Stimulated activated CD4-positive, alpha-beta T cell treated with anti-CD3 and anti-CD28 coated beads, Interleukin-1b, Interleukin-23, amount 100 ng/mL, for 1 hour (primary cell): ENCODE results near the gene UNC119.
"Not testable (repeated sequence)": the region's sequence is repeated elsewhere in the genome, so short reads cannot be mapped to it uniquely, and the experiment has no call there.

Experiments used
- DNase-seq, 2 donors: peaks; one replicate each; pipeline ENCODE4 v3.0.0-alpha.2; 2020; ENCODE audit warnings: low read depth in 2 of 2

The UNC119 gene

DNA sequence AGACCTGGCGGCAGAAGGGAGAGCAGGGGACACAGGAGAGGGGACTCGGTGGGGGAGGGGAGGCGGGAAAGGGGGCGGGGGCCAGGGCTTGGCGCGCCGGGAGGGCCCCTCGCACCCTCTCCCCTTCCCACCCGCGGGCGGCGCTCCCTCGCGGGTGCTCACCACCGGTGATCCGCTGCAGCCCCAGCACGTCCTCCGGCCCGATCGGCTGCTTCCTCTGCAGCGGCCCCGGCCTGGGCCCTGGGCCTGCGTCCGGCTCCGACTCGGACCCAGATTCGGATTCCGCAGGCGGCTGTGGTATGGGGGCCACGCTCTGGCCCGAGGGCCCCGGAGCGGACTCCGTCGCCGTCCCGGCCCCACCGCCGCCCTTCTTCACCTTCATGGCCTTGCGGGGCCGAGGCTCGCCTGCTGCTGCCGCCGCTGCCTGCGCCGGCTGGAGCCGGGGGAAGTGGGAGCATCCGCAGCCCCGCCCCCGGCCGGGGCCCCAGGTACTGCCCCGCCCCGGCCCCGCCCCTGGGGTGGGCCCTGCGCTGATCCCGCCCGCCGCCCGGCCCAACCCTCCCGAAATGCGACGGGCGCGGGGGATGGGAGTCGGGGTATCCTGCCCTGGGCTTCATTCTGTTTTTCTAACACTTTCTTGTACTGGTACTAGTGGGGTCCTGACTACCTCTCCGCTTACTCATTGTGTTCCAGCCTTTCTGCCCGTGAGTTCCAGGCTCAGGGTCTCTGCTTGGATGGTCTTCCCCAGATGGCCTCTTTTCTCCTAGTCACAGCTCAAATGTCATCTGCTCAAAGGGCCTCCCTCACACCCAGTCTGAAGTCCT lies at the start of gene UNC119:
UNC119 (minus strand) TSS at position 449 of the 824 bp plus-strand sequence; CDS start at position 382, 67 bp downstream.
- peak; percentile 56 to 75 for DNase-seq

DNA sequence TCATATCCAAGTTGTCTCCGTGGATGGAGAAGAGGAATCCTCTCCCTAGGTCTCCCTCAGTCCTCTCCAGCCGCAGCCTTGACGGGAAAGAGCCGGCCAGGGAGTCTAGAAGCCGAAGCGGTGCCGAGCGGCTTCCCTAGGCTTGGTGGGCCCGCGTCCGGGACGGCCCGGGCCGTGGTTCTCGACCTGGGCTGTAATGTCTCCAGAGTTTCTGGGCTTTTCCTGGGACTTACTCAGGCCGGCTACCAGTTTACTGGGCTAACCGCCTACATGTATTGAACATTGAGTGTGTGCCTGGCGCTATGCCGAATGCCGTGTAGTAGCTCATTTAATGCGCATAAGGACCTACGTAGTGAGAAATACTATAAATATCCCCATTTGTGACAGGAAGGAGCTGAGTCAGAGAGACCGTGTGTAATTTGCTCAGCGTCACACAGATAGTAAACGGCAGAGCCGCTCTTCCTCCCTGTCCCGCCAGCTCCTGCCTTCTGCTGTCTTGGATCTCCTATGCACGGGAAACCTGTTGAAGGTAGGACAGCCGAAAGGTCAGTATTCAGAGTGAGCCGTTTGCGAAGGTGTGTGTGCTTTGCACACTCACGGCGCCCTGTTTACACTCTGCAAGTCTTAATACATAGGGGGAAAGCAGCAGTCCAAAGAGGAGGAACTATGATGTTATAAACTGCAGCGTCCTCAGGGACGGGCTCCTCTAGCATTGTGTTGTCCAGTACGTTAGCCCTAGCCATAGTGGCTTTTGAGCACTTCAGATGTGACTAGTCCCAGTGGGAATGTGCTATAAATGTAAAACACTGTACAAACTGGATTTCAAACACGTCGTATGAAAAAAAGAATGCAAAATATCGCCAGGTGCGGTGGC lies 47.1 kb upstream of the UNC119 start:
- peak; percentile 18 to 44 for DNase-seq

DNA sequence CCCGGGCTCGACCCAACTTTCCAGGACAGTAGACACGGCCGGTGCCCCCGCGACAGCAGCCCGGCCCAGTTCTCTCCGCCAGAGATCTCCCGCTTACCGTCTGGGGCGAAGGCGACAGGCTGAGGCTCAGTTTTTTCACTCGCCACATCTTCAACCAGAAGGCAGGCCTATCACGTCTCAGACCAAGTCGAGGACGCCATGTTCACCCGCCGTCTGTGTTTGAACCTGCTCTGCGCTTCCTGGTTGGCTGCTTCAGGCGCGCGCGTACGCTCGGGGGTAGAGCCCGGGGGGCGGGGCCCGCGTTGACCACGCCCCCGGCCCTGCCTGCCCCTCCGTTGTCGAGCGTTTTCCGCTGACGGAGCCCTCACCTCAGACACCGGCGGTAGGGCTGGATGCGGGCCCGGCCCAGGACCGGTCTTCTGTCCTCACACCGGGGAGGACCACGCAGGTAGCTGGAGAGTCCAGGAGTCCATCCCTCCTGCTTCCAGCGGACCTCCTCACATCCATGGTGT lies 46.4 kb upstream of the UNC119 start, which contains the start of gene SPAG5:
SPAG5 (minus strand) TSS at position 227 of the 512 bp plus-strand sequence; CDS start at position 148, 79 bp downstream.
- DNase-seq = peak; percentile 89 to 94

DNA sequence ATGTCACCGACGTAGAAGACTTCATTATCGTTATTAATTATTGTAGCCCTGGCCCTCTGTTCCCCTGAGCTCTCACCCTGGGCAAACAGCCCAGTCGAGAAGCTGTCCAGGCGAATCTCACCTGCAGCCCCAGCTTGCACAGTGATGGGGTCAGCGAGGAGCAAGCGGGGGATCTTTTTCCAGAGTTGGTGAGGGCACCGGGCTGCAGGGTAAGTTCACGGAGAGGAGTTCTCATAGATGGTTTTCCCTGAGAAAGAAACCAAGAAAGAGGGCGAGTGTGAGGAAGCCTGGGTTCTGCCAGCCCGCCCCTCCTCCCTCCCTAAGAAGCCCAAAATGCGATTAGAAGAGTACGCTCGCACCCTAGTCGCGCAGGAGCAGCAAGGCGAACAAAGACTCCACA lies 46.0 kb upstream of the UNC119 start:
- DNase-seq = no peak

DNA sequence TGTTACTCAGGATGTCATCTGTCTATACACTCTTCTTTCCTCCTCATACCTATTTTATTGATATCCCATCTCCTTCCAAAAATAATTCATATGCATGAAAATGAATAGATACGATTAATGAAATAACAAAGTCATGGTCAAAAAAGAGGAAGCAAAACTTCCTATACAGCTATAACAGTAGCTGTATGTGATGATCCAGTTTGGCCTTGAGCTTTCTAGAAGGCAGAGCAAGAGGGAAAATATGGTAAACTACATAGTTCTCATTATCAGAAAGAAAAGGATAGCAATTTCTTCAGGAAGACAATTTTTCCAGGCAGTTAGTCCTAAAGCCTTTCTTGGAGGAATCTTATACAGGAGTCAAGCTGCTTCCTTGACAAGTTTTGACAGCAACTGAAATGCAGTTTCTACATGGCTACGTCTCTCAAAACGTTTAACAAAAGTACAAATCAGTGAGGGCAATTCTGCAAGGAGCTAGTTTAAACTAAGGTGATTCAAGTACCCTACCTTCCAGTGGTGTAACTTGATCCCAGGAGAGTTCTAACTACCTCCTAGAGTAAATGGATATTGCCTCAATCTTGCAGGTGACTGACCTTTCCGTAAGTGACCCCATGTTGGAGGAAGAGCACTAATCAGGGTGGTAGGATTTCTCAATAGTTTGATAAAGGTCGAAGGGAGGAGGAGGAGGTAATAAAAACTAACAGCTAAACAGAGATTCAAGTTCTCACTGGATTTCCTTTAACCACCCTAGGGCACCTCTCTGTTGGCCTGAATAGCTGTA lies 45.4 kb upstream of the UNC119 start:
- no peak for DNase-seq

DNA sequence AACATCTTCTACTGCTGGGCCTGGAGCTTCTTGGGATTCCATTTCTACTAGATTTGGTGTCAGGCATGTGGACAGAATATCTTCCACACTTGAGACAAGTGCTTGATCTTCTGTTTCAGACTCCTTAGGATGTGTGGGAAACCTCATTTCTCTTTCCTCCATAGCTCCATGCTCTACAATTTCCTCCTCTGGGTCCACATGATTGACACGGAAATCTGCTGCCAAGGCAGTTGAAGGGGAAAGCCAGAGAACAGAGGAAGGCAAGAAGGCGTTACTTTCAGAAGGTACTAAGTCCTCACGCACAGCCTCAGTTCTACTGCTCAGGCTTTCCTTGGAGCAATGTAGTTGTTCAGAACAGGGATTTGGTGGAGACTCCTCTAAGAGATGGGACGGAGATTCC lies 39.8 kb upstream of the UNC119 start:
- DNase-seq = no peak

DNA sequence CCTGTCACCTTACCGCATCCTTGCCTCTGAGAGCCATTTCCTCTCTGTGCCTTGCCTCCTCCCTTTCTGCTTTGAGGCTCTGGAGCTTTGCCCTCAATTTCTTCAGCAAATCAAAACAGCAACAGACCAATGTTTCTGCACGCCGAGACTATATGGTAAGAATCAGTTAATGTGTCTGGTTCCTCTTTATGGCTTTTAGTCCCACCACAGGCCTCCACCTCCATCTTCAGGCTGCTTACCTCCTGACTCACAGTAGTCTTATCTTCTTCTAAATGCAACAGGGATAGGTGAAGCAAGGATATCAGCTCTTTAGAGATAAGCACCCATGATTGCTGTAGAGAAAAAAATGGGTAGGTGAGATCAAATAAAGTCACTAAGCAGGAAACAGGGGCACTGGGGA lies 33.4 kb upstream of the UNC119 start:
- DNase-seq = no peak

DNA sequence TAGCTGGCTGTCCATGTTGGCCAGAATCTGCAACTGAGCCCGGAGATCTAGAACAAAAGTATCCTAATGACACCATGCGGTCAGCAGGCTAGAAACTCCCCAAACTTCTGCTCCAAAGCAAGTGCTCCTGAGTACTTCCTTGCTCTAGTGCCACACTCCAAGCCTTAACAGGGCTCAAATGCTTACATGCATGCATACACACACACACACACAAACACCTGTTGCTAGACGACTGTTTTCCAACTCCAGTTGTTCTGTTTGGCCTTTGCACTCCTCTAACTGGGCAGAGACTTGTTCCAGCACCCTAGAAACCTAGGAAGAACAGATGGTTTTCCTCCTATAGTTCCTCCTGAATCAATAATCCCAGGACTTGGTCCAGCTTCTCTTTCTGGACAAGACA lies 32.0 kb upstream of the UNC119 start:
- no peak for DNase-seq

DNA sequence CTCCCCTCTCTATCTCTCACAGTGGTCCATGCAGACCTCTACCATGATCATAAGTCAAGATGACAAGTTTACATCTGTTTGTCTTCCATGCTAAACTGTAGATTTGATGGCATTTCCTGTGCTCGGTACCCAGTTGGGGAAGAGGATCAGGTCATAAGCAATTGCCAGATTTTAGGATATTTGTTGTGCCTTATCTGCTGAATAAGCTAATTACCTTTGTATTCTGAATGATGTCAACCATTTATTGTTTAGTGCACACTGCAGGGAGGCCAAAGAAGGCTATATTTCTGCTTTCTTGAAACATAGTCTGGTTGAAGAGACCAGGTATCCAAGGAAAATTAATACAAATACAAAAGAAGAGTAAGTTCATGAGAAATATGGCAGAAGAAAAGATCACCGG lies 30.1 kb upstream of the UNC119 start:
- no peak for DNase-seq

DNA sequence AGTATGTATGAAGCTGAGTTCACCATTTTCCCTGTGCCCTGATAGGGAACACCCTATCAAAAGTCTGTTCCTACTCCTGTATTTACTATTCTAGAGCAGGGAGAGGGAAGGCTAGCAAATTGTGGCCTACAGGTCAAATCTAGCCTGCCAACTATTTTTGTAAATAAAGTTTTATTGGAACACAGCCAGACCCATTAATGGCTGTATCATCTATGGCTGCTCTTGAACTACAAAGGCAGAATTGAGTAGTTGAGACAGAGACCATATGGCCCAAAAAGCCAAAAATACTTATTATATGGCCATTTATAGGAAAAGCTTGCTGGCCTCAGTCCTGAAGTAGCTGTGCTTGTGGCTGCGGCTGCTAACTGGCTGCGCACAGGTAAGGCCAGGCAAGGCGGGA lies 28.5 kb upstream of the UNC119 start:
- DNase-seq = no peak

DNA sequence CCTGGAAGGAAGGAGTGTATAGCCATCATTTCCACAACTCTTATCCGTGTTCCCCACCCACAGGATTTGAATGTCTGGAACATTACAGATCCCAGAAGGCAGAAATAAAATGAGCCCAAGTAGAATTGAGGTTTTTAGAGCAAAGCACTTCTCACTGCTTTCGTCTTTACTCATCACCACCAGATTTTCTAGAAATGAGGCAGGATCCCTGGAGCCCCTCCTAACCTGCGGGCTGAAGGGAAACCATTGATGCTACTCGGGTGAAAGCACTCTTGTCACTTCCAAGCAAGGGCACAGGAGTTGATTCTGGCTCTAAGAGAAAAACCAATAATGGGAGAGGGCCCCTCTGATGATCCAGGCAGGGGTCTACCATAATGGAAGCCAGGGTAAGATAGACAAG lies 27.1 kb upstream of the UNC119 start:
- DNase-seq = no peak

DNA sequence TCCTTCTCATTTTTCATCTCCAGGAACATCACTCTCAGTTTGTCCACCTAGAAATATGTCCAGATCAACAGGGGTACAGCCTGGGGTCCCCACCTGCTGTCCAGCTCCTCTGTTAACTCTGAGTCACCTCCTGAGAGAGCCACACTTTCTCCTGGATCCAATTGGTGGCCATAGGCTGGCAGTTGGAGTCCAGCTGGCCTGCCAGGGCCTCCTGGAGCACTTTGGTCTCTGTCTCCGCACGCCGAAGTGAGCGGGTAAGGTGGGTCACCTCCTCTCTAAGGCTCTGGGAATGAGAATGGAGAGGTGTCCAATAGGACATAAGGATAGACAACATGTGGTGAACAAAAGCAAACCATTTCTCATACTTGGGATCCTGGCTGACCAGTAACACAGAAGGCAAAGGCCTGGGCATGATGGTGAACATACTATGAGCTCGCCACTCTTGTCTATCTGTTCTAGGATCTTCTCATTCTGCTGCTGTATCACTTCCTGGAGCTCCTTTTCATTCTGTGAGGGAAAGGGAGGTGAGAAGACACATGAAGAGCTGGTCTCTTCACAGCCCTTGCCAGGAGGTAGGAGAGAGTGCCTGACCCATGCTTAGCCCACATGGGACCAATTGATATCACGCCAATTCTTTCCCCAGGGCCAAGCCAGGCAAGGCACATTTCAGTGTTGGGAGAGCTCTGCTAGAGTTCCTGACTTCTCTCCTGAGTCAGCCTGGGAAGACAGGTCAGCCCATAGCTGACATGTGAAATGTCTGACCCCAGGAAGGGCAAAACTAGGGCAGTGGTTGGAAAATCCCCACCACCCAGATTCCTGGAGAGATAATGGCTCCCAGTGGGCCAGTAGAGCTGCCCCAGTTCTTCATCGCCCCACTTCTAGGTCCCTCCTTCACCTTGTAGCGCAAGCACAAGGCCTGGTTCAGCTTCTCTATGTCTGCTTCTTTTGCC lies 26.1 kb upstream of the UNC119 start:
- DNase-seq = no peak

DNA sequence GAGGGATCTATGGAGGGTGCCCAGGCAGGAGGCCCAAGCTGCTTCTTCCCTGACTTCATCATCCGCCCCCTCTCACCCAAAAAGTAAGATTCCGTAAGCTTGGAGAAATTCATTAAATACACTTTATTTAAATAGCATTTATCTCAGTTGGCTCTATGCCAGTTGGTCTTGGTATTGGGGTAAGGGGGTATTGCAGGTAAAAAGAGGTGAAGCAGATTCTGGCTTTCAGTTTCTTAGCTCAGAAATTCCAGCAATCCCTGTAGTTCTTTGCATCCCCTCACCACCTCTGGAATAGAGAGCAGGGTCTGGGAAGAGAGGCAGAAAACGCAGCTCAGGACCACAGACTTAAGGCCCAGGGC lies 25.0 kb upstream of the UNC119 start:
- no peak for DNase-seq

DNA sequence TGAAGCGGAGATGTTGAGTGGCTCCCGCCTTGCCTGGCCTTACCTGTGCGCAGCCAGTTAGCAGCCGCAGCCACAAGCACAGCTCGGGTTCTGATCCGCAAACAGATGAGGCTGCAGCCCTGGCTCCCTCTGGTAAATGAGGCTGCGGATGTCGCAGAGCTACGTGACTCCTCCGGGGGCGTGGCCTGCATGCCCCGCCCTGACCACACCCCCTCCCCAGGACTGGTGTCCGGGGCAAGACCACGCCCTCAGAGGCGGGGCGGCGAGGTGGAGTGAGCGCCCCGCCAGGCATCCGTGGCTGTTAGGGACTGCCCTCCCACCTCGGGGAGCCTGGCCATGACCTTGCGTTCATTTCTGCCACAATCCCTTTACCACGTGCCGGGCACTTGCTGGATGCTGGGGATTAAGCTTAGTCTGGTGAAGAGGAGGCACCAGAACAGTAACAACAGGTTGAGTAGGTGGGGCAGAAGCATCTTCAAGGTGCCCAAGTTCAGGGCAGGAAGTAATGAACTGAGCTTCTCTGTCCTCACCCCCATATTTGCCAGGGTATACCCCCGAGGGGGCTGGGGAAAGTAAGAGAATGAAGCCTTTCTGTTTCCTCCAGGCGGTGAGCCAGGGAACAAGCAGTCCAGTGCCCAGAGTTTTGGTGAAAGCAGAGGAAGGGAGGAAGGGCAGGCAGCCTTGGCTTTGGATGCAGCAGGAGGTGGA lies 24.5 kb upstream of the UNC119 start, which contains the start of gene ALDOC:
ALDOC (minus strand) TSS at position 138 of the 708 bp plus-strand sequence. CDS start 1,363 bp downstream, outside the sequence.
- peak; percentile 96 to 99 for DNase-seq

DNA sequence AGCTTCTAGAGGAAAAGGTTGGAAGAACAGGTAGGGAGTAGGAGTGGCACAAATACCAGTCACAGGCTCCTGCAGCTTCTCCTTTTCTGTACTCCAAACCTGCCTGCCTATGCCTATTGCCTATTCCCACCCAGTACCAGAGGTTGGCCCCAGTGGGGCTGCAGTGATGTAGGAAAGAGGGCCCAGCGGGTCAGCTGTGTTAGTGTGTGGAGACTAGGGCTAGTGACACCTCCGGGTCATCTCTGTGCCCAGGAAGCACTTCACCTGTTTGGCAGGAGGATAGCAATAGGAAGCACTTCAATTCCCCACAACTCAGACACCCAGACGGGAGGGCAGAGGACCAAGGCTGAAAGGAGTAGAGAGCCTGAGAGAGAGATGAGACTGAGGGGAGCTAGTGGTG lies 23.6 kb upstream of the UNC119 start:
- not testable (repeated sequence) for DNase-seq

DNA sequence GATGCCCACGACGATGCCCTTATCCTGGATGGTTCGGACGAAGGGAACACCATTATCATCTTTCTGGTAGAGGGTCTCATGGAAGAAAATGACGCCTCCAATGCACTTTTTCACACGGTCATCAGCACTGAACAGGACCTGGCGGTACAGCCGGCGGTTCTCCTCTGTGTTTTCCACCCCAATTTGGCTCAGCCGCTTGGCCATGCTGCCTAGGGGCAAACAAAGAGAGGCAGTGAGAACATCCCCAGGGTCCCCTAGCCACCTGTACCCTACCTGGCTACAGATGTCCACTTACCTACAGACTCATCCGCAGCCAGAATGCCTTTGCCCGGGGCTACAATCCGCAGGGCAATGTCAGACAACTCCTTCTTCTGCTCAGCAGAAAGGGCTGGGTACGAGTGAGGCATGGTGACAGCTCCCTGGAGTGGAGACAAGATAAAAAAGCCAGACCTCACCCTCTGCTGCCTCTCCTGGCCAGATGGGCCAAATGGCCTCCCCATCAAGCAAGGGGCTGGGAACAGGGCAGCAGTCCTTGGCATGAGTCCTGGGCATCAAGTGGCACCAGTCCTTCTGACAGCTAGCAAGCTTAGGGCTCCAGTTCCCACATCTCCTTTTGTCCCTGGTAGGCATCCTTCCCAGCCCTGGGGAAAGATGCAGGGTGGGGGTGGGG lies 22.8 kb upstream of the UNC119 start:
- DNase-seq = no peak

DNA sequence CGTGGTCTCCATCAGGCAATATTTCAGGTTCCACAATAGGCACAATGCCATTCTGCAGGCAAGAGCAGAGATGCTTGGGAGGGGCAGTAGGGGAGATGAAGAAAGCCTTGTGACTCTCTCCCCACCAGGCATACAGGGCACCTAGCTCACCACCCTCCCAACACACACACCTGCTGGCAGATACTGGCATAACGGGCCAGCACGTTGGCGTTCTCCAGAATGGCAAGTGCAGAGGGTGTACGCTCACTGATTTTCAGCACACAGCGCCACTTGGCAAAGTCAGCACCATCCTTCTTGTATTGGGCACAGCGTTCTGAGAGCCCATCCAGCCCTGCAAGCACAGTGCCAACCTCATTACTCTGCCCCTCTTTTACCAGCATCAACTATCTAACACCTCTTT lies 22.1 kb upstream of the UNC119 start:
- no peak for DNase-seq

DNA sequence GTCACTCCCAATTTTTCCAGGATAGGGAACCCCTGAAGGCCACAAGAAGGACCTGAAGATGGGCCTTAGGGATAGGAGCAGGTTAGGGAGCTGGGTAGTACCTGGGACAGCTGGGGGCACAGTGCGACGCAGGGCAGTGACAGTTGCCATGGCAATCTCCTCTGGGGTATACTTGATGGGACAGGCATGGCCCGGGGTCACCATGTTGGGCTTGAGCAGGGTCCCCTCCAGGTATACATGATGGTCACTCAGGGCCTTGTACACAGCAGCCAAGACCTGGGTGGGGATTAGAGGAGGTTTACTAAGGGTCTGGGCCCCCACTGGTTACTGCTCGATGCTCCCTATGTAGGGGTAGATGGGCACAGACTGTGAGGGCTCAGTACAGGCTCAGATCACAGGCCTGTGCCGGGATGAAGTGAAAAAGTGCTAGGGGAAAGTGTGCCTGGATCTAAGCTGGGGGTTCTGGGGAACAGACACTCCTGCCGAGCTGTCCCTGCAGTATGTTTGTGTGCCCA lies 21.6 kb upstream of the UNC119 start:
- DNase-seq = no peak

DNA sequence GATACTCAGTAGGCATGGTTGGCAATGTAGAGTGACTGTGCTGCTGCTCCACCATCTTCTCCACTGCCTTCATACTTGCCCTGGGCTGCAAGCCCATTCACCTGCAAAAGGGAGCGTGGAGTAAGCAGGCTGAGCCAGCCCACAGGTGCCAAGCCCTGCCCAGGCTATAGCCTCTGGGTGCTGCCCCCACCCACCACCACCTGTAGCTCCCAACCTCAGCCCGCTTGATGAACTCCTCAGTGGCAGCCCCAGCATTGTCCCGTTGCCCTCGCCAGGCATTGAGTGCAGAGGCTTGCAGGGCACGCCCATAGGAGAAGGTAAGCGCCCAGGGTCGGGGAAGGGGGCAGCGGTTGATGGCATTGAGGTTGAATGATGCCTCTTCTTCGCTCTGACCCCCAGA lies 21.1 kb upstream of the UNC119 start:
- DNase-seq = no peak
